Endothelial cell of umbilical vein (primary cell): ENCODE measurements around the gene KIAA1217. TPM values are rescaled to one million over a fixed set of nuclear protein-coding genes. Genes with fewer than 3 reads are reported as not detected.

Source experiments
- BruUV-seq: library from RNA; stranded (reverse); fragments of 400-500 nt; replicated peaks from 2 replicates; lab custom pipeline; 2021; lab: Mats Ljungman, UMichigan
- CTCF ChIA-PET: fragments of 300-600, 350-600 bp; sonication (Branson Sonifier 250); formaldehyde crosslinking; loops from one replicate; lab custom pipeline; 2021; ENCODE audit warnings: antibody characterized with exemption, inconsistent platforms; lab: Charles Lee
- POLR2A ChIA-PET: fragments of 300-600, 350-600 bp; sonication (Branson Sonifier 250); formaldehyde crosslinking; loops from one replicate; lab custom pipeline; 2021; ENCODE audit warnings: antibody characterized with exemption, inconsistent platforms; lab: Charles Lee
- DNase-seq: peaks from one replicate; pipeline ENCODE4 v3.0.0-alpha.2; 2011; ENCODE audit warnings: low read depth, low spot score
- FAIRE-seq: peaks from 2 replicates; lab custom pipeline; 2011; peaks lifted over from hg19 to GRCh38; lab: Jason Lieb, UNC
- H2AFZ ChIP-seq: 2 replicates; pipeline ENCODE4 v1.6.0; 2012; ENCODE audit warnings: low read depth, low read length, control low read depth, inconsistent platforms
- H3K27ac ChIP-seq: 2 replicates; pipeline ENCODE4 v1.5.1; 2011; ENCODE audit warnings: low read depth, mild to moderate bottlenecking, control low read depth, low read length, moderate library complexity; ENCODE audit not compliant: insufficient read depth
- H3K27me3 ChIP-seq, 2 experiments: 2 replicates each; pipeline versions ENCODE4 v1.6.0 to v1.6.1; 2011; ENCODE audit warnings: low read length in 2 of 2, mixed read lengths in 1 of 2; ENCODE audit not compliant: control insufficient read depth in 2 of 2, insufficient read depth in 2 of 2
- H3K36me3 ChIP-seq, 2 experiments: 2 replicates in 1 of 2; 3 replicates in 1 of 2; pipeline ENCODE4 v1.5.1; 2011; ENCODE audit warnings: low read length in 2 of 2, mild to moderate bottlenecking in 1 of 2, moderate library complexity in 1 of 2; ENCODE audit not compliant: control insufficient read depth in 2 of 2, insufficient read depth in 2 of 2; ENCODE audit errors: extremely low read depth in 1 of 2
- H3K4me1 ChIP-seq: 3 replicates; pipeline ENCODE4 v1.5.1; 2011; ENCODE audit warnings: mild to moderate bottlenecking, low read length; ENCODE audit not compliant: control insufficient read depth, insufficient read depth; ENCODE audit errors: extremely low read depth
- H3K4me2 ChIP-seq: 2 replicates; pipeline ENCODE4 v1.6.1; 2011; ENCODE audit warnings: low read length, control low read depth, mixed read lengths; ENCODE audit not compliant: insufficient read depth
- H3K4me3 ChIP-seq, 3 experiments: fragments of 200-600 bp in 1 of 3; sonication (generic), shearing (Covaris generic) in 1 of 3; replicated peaks in 1 of 3; 2 replicates each; pipeline ENCODE4 v1.5.1; 2011 to 2016; ENCODE audit warnings: control low read depth in 3 of 3, low read length in 3 of 3, mild to moderate bottlenecking in 2 of 3, inconsistent platforms in 1 of 3, low read depth in 1 of 3, moderate library complexity in 1 of 3; ENCODE audit not compliant: insufficient read depth in 1 of 3
- H3K79me2 ChIP-seq: 2 replicates; pipeline ENCODE4 v1.6.0; 2012; ENCODE audit warnings: low read length, inconsistent platforms; ENCODE audit not compliant: control insufficient read depth, insufficient read depth
- H3K9ac ChIP-seq: replicated peaks from 2 replicates; pipeline ENCODE3; 2011; ENCODE audit warnings: low read length, control low read depth; ENCODE audit not compliant: insufficient read depth; ENCODE audit errors: extremely low read depth
- H3K9me1 ChIP-seq: replicated peaks from 3 replicates; pipeline ENCODE4 v1.6.0; 2011; ENCODE audit warnings: mild to moderate bottlenecking, low read length; ENCODE audit not compliant: control insufficient read depth, insufficient read depth; ENCODE audit errors: extremely low read depth
- H3K9me3 ChIP-seq: replicated peaks from 2 replicates; pipeline ENCODE4 v1.5.1; 2012; ENCODE audit warnings: low read length, inconsistent platforms; ENCODE audit not compliant: control insufficient read depth, insufficient read depth
- H4K20me1 ChIP-seq: replicated peaks from 2 replicates; pipeline ENCODE3; 2011; ENCODE audit warnings: mild to moderate bottlenecking, low read length; ENCODE audit not compliant: control insufficient read depth, insufficient read depth; ENCODE audit errors: extremely low read depth
- CTCF ChIP-seq, 2 donors: IDR thresholded peaks; 1 replicate in 1 of 2; 2 replicates in 1 of 2; pipeline ENCODE4 v1.5.1; 2011; ENCODE audit warnings: low read length in 2 of 2, mild to moderate bottlenecking in 2 of 2, moderate library complexity in 2 of 2, control low read depth in 1 of 2, inconsistent platforms in 1 of 2, low read depth in 1 of 2; ENCODE audit not compliant: insufficient read depth in 1 of 2; ENCODE audit errors: extremely low read depth in 1 of 2
- EZH2 ChIP-seq: IDR thresholded peaks from 2 replicates; pipeline ENCODE4 v1.6.1; 2012; ENCODE audit warnings: borderline replicate concordance, low read depth, mild to moderate bottlenecking, moderate library complexity, low read length, inconsistent platforms; ENCODE audit not compliant: severe bottlenecking
- FOS ChIP-seq: IDR thresholded peaks from 2 replicates; pipeline ENCODE4 v1.6.1; 2011; ENCODE audit warnings: mild to moderate bottlenecking, low read length, moderate library complexity, borderline replicate concordance; ENCODE audit not compliant: insufficient read depth
- GATA2 ChIP-seq: IDR thresholded peaks from 2 replicates; pipeline ENCODE4 v1.7.0; 2011; ENCODE audit warnings: low read depth, mild to moderate bottlenecking, moderate library complexity, mixed read lengths, low read length; ENCODE audit not compliant: insufficient read length, insufficient read depth
- JUN ChIP-seq: IDR thresholded peaks from 2 replicates; pipeline ENCODE4 v1.6.1; 2011; ENCODE audit warnings: borderline replicate concordance, low read depth; ENCODE audit not compliant: insufficient read length, insufficient read depth
- MAX ChIP-seq: IDR thresholded peaks from 2 replicates; pipeline ENCODE4 v1.6.1; 2011; ENCODE audit not compliant: insufficient read depth, insufficient read length
- MYC ChIP-seq: IDR thresholded peaks from one replicate; pipeline ENCODE4 v1.6.1; 2011; ENCODE audit warnings: mild to moderate bottlenecking, low read depth, low read length
- POLR2A ChIP-seq: IDR thresholded peaks from 2 replicates; pipeline ENCODE4 v1.6.1; 2012; ENCODE audit warnings: low read depth, mild to moderate bottlenecking, control low read depth, low read length
- POLR2AphosphoS5 ChIP-seq: IDR thresholded peaks from 2 replicates; pipeline ENCODE4 v1.6.1; 2012; ENCODE audit warnings: low read depth, mild to moderate bottlenecking, control low read depth, low read length, moderate library complexity; ENCODE audit not compliant: insufficient read depth
- dilution Hi-C: fragments of 300-500 bp; cut with MboI; formaldehyde crosslinking; loops from one replicate; pipeline ENCODE4 v1.15.0; 2019; ENCODE audit warnings: low sequenced_read_pairs; ENCODE audit not compliant: extremely low pct_ligation_motif_present
- intact Hi-C: fragments of 100-400 bp; cut with micrococcal nuclease; formaldehyde crosslinking; loops from one replicate; pipeline ENCODE4 v1.10.0; 2022
- polyA plus RNA-seq, 4 experiments: library from polyadenylated mRNA; depleted of rRNA in 3 of 4; stranded (reverse) in 3 of 4; unstranded in 1 of 4; fragments of >200 nt; gene quantifications; 2 replicates each; pipeline versions ENCODE4 v1.2.1 to v1.2.3, GENCODE V29; 2011 to 2012; ENCODE audit warnings: missing spikeins in 1 of 4
- total RNA-seq: library from RNA; stranded (reverse); gene quantifications from 2 replicates; pipeline ENCODE4 v1.2.3, GENCODE V29; 2021

Gene KIAA1217
- total and polyA plus RNA-seq, 2 donors (not counting 3 experiments of a cell fraction or from before 2014, with no cell fraction given), result 0.83 to 10.3 TPM

GRCh38 chr10:24277277-24277676, 68.3 kb downstream of the KIAA1217 start:
- no peak for DNase-seq
- Histone ChIP-seq H3K4me3 (no peak overlapping the region), H3K36me3 (no peaks in the 10 kb centered on the region), H2AFZ (no peak overlapping the region), H3K27ac (no peak overlapping the region), H4K20me1 (no peaks in the 10 kb centered on the region), H3K9ac (no peak overlapping the region), H3K9me3 (no peaks in the 10 kb centered on the region), H3K9me1 (no peaks in the 10 kb centered on the region), H3K27me3 (no peaks in the 10 kb centered on the region), H3K79me2 (no peaks in the 10 kb centered on the region), H3K4me1 (no peaks in the 10 kb centered on the region), H3K4me2 (no peak overlapping the region)
- ChIA-PET CTCF (no interaction called here), POLR2A (no interaction called here)
- TF ChIP-seq JUN, result no peak
- no peak for TF ChIP-seq MAX
- no peak for TF ChIP-seq POLR2A
- no peak for TF ChIP-seq CTCF (IDR thresholded peaks at IDR 0.05; ENCODE audit: extremely low read depth in 1 of 2, insufficient read depth in 1 of 2, low read depth in 1 of 2, low read length in 2 of 2)
- TF ChIP-seq MYC, result no peak
- TF ChIP-seq EZH2, result no peak
- no peak for TF ChIP-seq FOS
- TF ChIP-seq POLR2AphosphoS5, result no peak
- TF ChIP-seq GATA2, result no peak
- no peak for FAIRE-seq
- no TSS peak for BruUV-seq
- dilution Hi-C loops (no loop called here), intact Hi-C loops (no loop called here)
